Measurements from ENCODE around the gene JAKMIP1. TPM values are rescaled to one million over a fixed set of nuclear protein-coding genes. Genes with fewer than 3 reads are reported as not detected.

The JAKMIP1 gene
- polyA plus RNA-seq, 6 donors from 2014 or later = not detected

DNA sequence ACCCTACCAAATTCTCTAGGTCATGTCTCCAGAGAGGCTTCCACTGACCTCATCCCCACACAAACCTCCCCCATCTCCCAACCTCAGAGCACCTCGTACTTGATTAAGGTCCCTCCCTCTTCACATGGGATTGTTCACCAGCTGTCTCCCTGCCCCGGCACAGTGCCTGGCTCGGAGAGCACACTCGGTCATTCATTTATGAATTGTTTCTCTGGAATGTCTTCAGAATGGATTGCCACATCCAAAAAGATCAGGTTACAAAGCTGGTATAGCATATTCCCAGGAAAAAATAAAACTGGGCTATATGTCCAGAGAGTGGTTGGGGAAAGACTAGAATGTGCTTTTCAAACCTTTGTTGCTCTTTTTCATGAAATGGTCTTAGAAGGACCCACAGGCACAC, 21.6 kb downstream of the JAKMIP1 start:
- H3K27me3 Mint-ChIP-seq = peaks cover 8 to 29% (median 8%) of the 10 kb centered on the region in 3 donors
- no peak overlapping the region for H3K4me3 Mint-ChIP-seq
- DNase-seq (no peak), ATAC-seq (ENCODE audit: low read depth in 2 of 2) (no peak)
- H3K36me3 Mint-ChIP-seq = no peaks in the 10 kb centered on the region
- H3K27ac Mint-ChIP-seq = no peak overlapping the region
- H3K9me3 Mint-ChIP-seq = peaks cover 6 to 37% (median 24%) of the 10 kb centered on the region in 7 donors
- no peaks in the 10 kb centered on the region for H3K4me1 Mint-ChIP-seq

DNA sequence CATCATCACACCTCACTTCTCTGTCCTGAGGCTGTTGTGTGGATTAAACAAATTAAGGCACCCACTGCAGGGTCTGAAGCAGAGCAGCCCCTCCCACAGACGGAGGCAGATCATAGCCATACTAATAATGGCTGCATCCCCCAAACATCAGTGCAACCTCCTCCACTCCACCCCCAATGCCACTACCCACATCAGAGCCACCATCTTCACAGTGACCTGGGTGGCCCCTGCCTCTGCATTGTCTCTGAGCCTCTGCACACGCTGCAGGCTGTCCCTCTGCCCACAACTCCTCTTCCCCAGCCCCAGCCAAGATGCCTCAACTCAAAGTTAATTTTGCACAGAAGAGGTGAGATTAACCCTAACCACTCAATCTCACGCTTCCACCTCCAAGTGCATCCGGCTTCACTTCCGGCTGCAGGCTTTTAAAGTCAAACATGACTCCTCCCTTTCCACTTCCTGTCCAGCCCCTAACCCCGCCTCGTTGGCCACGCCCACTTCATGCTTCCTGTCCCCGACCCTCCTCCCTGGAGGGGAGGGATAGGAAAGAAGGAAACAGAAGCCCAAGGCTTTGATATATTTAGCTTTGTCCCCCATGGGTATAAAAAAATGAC, 22.7 kb downstream of the JAKMIP1 start:
- no peak overlapping the region for H3K27ac Mint-ChIP-seq
- H3K4me1 Mint-ChIP-seq = no peaks in the 10 kb centered on the region
- DNase-seq (no peak), ATAC-seq (ENCODE audit: low read depth in 2 of 2) (no peak)
- no peaks in the 10 kb centered on the region for H3K36me3 Mint-ChIP-seq
- no peak overlapping the region for H3K4me3 Mint-ChIP-seq
- peaks cover 6 to 37% (median 24%) of the 10 kb centered on the region in 7 donors for H3K9me3 Mint-ChIP-seq
- H3K27me3 Mint-ChIP-seq = peaks cover 8 to 33% (median 13%) of the 10 kb centered on the region in 3 donors

DNA sequence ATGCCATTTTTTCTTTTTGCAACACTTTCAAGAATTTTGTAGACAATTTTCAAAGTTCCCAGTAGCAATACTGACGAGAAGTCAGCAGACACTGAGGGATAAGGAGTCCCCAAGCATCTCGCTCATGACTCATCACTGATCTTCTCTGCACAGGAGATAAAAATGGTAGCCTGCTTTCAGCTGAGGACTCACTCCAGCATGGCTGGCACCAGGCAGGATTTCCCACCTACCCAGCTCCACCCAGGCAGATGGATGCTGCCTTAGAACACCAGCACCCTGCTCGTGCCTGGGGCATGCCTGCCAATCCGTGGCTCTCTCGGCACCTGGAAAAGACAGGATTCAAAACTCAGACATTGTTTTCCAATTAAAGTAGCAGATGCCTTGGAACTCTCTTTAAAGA, 24.9 kb downstream of the JAKMIP1 start:
- H3K9me3 Mint-ChIP-seq = peaks cover 14 to 24% (median 20%) of the 10 kb centered on the region in 7 donors
- H3K27me3 Mint-ChIP-seq = peaks cover 0 to 27% (median 13%) of the 10 kb centered on the region in 3 donors
- ATAC-seq (ENCODE audit: low read depth in 2 of 2) = no peak
- H3K4me3 Mint-ChIP-seq = no peak overlapping the region
- no peaks in the 10 kb centered on the region for H3K4me1 Mint-ChIP-seq
- H3K36me3 Mint-ChIP-seq = no peaks in the 10 kb centered on the region
- DNase-seq = no peak
- H3K27ac Mint-ChIP-seq = no peak overlapping the region

DNA sequence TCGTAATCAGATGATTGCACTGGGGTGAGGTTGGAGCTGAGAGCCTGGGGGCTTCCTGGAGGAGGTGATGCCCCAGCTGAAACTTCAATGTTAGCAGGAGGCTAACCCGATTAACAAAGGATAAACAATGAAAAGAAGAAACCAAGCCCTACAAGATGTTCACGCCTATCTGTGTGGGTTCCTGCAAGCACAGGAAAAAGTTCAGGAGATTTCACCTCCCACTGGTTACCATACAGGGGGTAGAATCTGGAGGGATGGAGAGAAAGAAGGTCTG, 27.5 kb downstream of the JAKMIP1 start:
- ATAC-seq (ENCODE audit: low read depth in 2 of 2) (no peak), DNase-seq (no peak)
- no peaks in the 10 kb centered on the region for H3K4me1 Mint-ChIP-seq
- H3K4me3 Mint-ChIP-seq = no peak overlapping the region
- H3K36me3 Mint-ChIP-seq = no peaks in the 10 kb centered on the region
- no peak overlapping the region for H3K27ac Mint-ChIP-seq
- peaks cover 0 to 12% (median 5%) of the 10 kb centered on the region in 3 donors for H3K27me3 Mint-ChIP-seq
- H3K9me3 Mint-ChIP-seq = peaks cover 2 to 20% (median 7%) of the 10 kb centered on the region in 7 donors

DNA sequence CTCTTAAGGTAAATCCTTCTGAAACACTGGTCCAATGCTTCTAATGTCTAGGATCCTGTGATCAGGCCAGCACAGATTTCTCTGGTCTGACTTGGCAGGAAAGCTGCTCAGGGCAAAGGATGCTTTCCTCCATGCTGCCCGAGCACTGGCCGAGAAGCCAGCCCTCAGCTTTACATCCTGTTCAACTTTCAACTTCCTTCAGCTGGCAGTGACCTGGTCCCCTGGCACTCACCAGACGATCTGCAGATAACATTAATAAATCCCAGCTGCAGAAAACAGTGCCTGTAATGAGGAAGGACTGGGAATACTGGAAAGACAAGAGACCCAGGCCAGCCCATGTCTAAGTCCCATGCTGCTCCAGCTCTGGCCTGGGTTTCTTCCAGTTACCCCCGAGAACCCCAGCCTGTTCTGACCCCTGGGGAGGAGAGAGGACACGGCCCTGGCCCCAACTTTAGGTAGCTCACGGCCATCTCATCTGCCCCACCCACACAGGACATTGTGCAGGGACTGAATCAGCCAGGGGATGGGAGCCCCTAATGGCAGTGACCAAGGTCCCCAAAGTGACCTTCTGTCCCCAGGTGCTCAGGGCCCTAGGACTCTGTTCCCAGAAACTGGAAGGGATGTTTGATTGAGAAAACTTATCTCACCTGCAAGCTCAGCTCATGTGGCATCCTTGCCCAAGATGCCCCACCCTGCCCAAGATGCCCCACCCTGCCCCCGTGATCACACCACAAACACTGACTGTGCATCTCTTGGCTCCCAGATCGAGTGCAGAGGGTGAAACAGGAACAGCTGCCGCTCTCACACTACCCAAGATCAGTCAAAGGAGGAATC, 28.0 kb downstream of the JAKMIP1 start:
- H3K9me3 Mint-ChIP-seq = peaks cover 0 to 16% (median 5%) of the 10 kb centered on the region in 7 donors
- H3K4me3 Mint-ChIP-seq = no peak overlapping the region
- H3K36me3 Mint-ChIP-seq = no peaks in the 10 kb centered on the region
- ATAC-seq (ENCODE audit: low read depth in 2 of 2) (no peak), DNase-seq (no peak)
- no peaks in the 10 kb centered on the region for H3K4me1 Mint-ChIP-seq
- no peak overlapping the region for H3K27ac Mint-ChIP-seq
- H3K27me3 Mint-ChIP-seq = peaks cover 0 to 8% (median 5%) of the 10 kb centered on the region in 3 donors

DNA sequence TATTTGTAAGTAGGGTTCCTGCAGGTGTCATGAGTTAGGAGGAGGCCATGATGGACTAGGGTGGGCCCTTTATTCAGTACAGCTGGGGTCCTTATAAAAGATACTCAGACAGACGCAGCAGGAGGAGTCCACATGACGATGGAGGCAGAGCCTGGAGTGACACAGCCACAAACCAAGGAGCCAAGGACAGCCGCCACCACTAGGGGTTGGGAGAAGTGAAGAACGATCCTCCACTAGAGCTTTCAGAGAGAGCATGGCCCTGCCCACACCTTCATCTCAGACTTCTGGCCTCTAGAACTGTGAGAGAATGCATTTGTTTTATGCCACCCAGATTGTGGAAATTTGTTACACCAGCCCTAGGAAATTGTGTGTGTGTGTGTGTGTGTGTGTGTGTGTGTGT, 31.1 kb downstream of the JAKMIP1 start:
- Mint-ChIP-seq H3K27me3 (peaks cover 0 to 8% (median 5%) of the 10 kb centered on the region in 3 donors), H3K36me3 (no peaks in the 10 kb centered on the region), H3K9me3 (peaks cover under 1 to 25% (median 11%) of the 10 kb centered on the region in 7 donors), H3K4me1 (no peaks in the 10 kb centered on the region), H3K4me3 (no peak overlapping the region), H3K27ac (no peak overlapping the region)
- no peak for DNase-seq
- ATAC-seq (ENCODE audit: low read depth in 2 of 2) = no peak

DNA sequence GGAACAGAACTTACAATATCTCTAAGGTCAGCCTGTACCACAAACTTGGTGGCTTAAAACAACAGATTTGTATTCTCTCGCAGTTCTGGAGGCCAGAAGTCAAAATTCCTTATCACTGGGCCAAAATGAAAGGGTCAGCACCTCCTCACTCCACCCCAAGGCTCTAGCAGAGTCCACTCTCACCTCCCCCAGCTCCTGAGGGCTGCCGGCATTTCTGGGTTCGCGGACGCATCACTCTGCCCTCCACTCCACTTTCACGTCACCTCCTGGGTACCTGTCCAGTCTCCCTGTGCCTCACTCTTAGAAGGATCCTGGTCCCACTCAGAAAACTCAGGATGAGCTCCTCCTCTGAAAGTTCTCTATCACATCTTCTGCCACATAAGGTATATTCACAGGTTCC, 34.6 kb downstream of the JAKMIP1 start:
- Mint-ChIP-seq H3K27me3 (peaks cover 0 to 12% (median 7%) of the 10 kb centered on the region in 3 donors), H3K4me3 (no peak overlapping the region), H3K4me1 (no peaks in the 10 kb centered on the region), H3K9me3 (peaks cover 4 to 28% (median 19%) of the 10 kb centered on the region in 7 donors), H3K36me3 (no peaks in the 10 kb centered on the region), H3K27ac (no peak overlapping the region)
- no peak for ATAC-seq (ENCODE audit: low read depth in 2 of 2)
- no peak for DNase-seq

DNA sequence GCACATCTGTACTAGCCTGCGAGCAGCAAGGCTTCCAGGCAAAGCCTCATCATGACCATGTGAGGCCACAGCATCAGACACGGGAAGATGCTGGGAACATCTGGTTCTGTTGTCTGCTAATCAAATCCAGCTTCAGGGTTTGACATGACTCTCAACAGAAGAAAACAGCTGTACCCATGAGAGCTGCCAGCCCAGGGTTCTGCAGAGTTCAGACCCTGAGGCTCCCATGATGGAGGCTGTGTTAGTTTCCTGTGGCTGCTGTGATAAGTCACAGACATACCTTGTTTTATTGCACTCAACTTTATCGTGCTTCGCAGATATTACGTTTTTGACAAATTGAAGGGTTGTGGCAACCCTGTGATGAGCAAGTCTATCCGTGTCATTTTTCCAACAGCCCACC, 37.5 kb downstream of the JAKMIP1 start:
- H3K9me3 Mint-ChIP-seq = peaks cover 4 to 23% (median 17%) of the 10 kb centered on the region in 7 donors
- no peaks in the 10 kb centered on the region for H3K36me3 Mint-ChIP-seq
- DNase-seq = no peak
- H3K4me3 Mint-ChIP-seq = no peak overlapping the region
- no peak overlapping the region for H3K27ac Mint-ChIP-seq
- ATAC-seq (ENCODE audit: low read depth in 2 of 2) = no peak
- no peaks in the 10 kb centered on the region for H3K4me1 Mint-ChIP-seq
- peaks cover 4 to 13% (median 13%) of the 10 kb centered on the region in 3 donors for H3K27me3 Mint-ChIP-seq

DNA sequence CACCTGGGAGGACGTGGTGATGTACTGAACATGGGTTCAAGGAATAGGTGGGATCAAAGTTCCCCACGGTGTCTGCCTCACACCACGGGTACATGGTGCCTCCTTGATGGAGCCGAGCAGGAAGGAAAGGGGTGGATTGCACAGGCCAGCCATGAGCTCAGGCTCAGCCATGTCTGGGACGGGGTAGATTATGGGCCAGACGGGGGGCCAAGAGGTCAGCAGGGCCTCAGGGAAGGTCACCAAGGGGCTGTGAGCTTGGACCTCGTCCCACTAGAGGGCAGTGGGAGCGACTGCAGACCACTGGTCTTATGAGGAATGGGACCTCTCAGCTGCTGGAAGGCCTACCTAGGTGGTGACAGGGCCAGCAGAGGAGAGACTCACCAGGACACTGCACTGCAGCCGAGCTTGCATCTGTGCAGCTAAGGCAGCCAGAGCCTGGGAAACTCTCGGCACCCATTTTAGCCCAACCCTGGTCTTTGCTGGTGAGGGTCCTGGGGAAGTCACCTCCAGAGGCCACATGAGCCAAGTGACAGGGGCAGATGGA, 38.4 kb downstream of the JAKMIP1 start:
- peaks cover 4 to 13% (median 13%) of the 10 kb centered on the region in 3 donors for H3K27me3 Mint-ChIP-seq
- ATAC-seq (ENCODE audit: low read depth in 2 of 2) (no peak), DNase-seq (no peak)
- H3K4me3 Mint-ChIP-seq = no peak overlapping the region
- peaks cover 3 to 17% (median 15%) of the 10 kb centered on the region in 7 donors for H3K9me3 Mint-ChIP-seq
- no peaks in the 10 kb centered on the region for H3K4me1 Mint-ChIP-seq
- no peak overlapping the region for H3K27ac Mint-ChIP-seq
- no peaks in the 10 kb centered on the region for H3K36me3 Mint-ChIP-seq

DNA sequence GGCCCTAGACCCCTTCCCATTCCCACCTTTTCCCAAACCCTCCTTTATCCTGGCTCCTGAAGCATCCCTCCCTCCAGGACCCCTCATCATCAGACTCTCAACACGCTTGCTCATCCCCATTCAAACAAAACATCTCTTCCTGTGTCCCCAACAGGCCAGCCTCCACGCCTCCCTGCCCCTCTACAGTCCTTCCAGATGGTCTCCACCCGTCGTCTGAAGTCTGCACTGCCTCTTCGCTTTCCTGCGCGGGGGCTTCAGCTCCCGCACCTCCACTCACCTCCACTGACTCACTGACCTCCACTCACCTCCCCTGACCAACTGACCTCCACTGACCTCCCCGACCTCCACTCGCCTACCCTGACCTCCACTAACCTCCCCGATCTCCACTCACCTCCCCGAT, 39.8 kb downstream of the JAKMIP1 start:
- DNase-seq = no peak
- Mint-ChIP-seq H3K4me3 (no peak overlapping the region), H3K36me3 (no peaks in the 10 kb centered on the region), H3K9me3 (peaks cover 3 to 17% (median 14%) of the 10 kb centered on the region in 7 donors), H3K27me3 (peaks cover 4 to 13% (median 13%) of the 10 kb centered on the region in 3 donors), H3K27ac (peak overlapping the region in 1 of 6 donors; percentile 41), H3K4me1 (no peaks in the 10 kb centered on the region)
- no peak for ATAC-seq (ENCODE audit: low read depth in 2 of 2)

DNA sequence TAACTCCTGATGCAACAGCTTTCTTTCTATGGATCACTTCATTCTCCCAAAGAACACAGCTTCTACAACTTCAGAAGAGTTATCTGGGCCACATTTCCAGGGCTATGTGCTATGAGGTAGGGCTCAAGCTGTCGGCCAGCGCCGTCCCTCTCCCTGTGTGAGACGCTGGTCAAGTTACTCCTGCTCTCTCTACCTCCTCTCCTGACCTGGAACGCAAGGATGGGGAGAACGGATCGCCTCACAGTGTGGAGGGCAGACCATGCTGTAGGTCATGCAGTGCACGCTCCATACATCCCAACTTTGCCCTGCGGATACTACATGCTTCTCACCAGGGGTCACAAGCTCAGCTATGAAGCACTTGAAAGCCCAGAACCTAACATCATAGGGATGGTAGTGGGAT, 42.4 kb downstream of the JAKMIP1 start:
- no peak overlapping the region for H3K27ac Mint-ChIP-seq
- peaks cover 0 to 9% (median 0%) of the 10 kb centered on the region in 7 donors for H3K9me3 Mint-ChIP-seq
- DNase-seq (no peak), ATAC-seq (ENCODE audit: low read depth in 2 of 2) (no peak)
- no peaks in the 10 kb centered on the region for H3K4me1 Mint-ChIP-seq
- no peak overlapping the region for H3K4me3 Mint-ChIP-seq
- no peaks in the 10 kb centered on the region for H3K36me3 Mint-ChIP-seq
- peaks cover 10 to 14% (median 13%) of the 10 kb centered on the region in 3 donors for H3K27me3 Mint-ChIP-seq

DNA sequence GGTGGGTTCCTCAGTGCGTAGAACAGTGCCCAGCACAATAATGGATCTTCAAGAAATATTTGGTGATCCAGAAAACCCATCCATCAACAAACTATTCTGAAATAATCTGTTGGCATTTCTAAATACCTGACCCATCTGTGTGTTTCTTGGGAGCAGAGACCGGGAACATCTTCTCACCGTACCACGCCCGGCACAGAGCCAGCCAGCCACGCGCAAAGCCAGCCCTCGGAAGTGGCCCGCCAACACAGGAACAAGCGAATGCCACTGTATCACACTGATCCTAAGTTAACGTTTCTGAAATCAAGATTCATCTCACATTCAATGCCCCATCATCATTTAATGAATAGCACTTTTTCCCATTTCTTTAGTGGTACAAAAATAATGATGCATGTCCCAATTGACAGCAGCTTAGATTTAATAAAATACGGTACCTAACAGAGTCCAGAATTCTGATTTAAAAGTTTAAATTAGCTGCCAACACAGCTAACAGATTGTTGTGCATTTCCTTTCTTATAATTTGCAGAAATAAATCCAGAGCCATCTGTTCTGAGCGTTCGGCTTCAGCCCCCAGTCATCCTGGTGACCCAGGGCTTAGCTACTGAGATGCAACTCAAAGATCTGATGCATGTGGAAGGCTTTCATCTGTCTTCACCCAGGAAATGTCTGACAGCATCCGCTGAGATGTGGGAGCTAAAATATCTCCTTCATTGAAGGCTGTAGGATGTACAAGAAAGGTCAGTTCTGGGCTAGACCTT, 44.2 kb downstream of the JAKMIP1 start:
- Mint-ChIP-seq H3K27me3 (peaks cover 6 to 24% (median 20%) of the 10 kb centered on the region in 3 donors), H3K4me1 (no peaks in the 10 kb centered on the region), H3K4me3 (no peak overlapping the region), H3K36me3 (no peaks in the 10 kb centered on the region), H3K9me3 (peaks cover 0 to 2% (median 0%) of the 10 kb centered on the region in 7 donors), H3K27ac (no peak overlapping the region)
- DNase-seq (no peak), ATAC-seq (ENCODE audit: low read depth in 2 of 2) (no peak)

DNA sequence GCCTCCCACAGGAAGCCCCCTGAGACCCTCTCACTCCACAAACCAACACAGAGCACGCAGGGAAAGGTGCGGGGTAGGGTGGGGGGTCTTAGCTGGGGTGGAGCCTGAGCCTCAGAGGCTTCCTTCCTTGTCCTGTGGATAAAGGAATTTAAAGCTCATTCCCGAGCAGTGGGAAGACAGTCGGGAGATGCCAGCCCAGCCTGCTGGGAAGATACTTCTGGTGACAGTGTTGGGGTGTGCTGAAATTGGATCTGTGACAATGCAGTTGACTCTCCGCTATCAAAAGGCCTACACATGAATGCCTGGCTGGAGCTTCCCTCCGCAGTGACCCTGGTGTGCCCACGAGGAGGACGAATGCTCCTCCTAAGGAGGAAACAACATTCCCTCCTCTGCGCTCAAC, 45.5 kb downstream of the JAKMIP1 start:
- Mint-ChIP-seq H3K4me1 (no peaks in the 10 kb centered on the region), H3K4me3 (no peak overlapping the region), H3K27me3 (peaks cover 0 to 25% (median 21%) of the 10 kb centered on the region in 3 donors), H3K27ac (no peak overlapping the region), H3K36me3 (no peaks in the 10 kb centered on the region), H3K9me3 (peaks cover 0 to under 1% (median 0%) of the 10 kb centered on the region in 7 donors)
- no peak for DNase-seq
- ATAC-seq (ENCODE audit: low read depth in 2 of 2) = no peak

All from naive B cell (primary cell).